Ishikawa (cell line): ENCODE measurements around the gene ZNF532.

ENCODE experiments used
- CREB1 ChIP-seq: IDR thresholded peaks from 2 replicates; pipeline ENCODE4 v1.6.1; 2012; ENCODE audit warnings: low read depth
- EGR1 ChIP-seq: IDR thresholded peaks from 2 replicates; pipeline ENCODE4 v1.6.1; 2012
- MAX ChIP-seq: IDR thresholded peaks from 2 replicates; pipeline ENCODE4 v1.6.1; 2012
- TAF1 ChIP-seq: IDR thresholded peaks from 2 replicates; pipeline ENCODE4 v1.6.1; 2012; ENCODE audit warnings: low read depth, mild to moderate bottlenecking
- TEAD4 ChIP-seq: IDR thresholded peaks from 2 replicates; pipeline ENCODE4 v1.6.1; 2012
- TF ChIP-seq, protein P1 (sequence below): IDR thresholded peaks from 2 replicates; pipeline ENCODE4 v1.6.1; 2012; ENCODE audit warnings: low read depth, mild to moderate bottlenecking
- TF ChIP-seq, protein P2 (sequence below): IDR thresholded peaks from 2 replicates; pipeline ENCODE4 v1.6.1; 2012

- TF ChIP-seq CREB1 (no peak), EGR1 (no peak), TAF1 (no peak), TEAD4 (no peak), MAX (no peak)
- TF ChIP-seq, protein P1, sequence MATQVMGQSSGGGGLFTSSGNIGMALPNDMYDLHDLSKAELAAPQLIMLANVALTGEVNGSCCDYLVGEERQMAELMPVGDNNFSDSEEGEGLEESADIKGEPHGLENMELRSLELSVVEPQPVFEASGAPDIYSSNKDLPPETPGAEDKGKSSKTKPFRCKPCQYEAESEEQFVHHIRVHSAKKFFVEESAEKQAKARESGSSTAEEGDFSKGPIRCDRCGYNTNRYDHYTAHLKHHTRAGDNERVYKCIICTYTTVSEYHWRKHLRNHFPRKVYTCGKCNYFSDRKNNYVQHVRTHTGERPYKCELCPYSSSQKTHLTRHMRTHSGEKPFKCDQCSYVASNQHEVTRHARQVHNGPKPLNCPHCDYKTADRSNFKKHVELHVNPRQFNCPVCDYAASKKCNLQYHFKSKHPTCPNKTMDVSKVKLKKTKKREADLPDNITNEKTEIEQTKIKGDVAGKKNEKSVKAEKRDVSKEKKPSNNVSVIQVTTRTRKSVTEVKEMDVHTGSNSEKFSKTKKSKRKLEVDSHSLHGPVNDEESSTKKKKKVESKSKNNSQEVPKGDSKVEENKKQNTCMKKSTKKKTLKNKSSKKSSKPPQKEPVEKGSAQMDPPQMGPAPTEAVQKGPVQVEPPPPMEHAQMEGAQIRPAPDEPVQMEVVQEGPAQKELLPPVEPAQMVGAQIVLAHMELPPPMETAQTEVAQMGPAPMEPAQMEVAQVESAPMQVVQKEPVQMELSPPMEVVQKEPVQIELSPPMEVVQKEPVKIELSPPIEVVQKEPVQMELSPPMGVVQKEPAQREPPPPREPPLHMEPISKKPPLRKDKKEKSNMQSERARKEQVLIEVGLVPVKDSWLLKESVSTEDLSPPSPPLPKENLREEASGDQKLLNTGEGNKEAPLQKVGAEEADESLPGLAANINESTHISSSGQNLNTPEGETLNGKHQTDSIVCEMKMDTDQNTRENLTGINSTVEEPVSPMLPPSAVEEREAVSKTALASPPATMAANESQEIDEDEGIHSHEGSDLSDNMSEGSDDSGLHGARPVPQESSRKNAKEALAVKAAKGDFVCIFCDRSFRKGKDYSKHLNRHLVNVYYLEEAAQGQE: no peak
- TF ChIP-seq, protein P2, sequence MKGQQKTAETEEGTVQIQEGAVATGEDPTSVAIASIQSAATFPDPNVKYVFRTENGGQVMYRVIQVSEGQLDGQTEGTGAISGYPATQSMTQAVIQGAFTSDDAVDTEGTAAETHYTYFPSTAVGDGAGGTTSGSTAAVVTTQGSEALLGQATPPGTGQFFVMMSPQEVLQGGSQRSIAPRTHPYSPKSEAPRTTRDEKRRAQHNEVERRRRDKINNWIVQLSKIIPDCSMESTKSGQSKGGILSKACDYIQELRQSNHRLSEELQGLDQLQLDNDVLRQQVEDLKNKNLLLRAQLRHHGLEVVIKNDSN: no peak
These were observed 76.9 kb downstream of the ZNF532 start for GRCh38 chr18:58941426-58942099.
